ENCODE measurements around the gene NUTM2D. TPM values are rescaled to one million over a fixed set of nuclear protein-coding genes. Genes with fewer than 3 reads are reported as not detected.
"Not testable (repeated sequence)": the region's sequence is repeated elsewhere in the genome, so short reads cannot be mapped to it uniquely, and the experiment has no call there.

Gene NUTM2D, protein sequence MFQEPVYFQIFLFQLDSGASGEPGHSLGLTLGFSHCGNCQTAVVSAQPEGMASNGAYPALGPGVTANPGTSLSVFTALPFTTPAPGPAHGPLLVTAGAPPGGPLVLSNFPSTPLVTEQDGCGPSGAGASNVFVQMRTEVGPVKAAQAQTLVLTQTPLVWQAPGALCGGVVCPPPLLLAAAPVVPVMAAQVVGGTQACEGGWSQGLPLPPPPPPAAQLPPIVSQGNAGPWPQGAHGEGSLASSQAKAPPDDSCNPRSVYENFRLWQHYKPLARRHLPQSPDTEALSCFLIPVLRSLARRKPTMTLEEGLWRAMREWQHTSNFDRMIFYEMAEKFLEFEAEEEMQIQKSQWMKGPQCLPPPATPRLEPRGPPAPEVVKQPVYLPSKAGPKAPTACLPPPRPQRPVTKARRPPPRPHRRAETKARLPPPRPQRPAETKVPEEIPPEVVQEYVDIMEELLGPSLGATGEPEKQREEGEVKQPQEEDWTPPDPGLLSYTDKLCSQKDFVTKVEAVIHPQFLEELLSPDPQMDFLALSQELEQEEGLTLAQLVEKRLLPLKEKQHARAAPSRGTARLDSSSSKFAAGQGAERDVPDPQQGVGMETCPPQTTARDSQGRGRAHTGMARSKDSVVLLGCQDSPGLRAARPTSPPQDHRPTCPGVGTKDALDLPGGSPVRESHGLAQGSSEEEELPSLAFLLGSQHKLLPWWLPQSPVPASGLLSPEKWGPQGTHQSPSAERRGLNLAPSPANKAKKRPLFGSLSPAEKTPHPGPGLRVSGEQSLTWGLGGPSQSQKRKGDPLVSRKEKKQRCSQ
- 6.8 TPM for total RNA-seq
- long read RNA-seq, partial matches to known transcripts = 0 of 2 reads
- long read RNA-seq, other reads (novel, unspliced or antisense) = 2 of 2 reads

DNA sequence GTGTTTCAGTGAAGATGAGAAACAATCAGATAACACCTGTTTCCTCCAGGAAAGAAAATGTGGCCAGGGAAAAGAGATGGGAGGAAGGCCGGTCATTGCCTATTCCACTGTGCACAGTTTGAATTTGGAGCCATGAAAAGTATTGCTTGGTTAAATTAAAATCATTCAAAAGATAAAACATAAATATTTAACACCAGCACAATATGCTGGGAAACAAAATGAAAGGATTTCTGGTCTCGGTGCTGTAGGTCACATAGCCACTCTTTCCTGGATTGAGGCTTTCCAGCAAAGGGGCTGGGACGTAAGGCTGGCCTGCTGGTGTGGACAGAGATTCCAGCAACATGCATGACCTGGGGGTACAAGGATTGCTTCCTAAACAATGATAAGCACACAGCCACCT, at the start of gene NUTM2D:
Gene NUTM2D, plus strand, starts transcription at position 301 of the 400 bp plus-strand sequence. CDS start 522 bp downstream, outside the sequence.
- H3K27me3 ChIP-seq (ENCODE audit: low read depth); H3K4me1 ChIP-seq; H3K9me3 ChIP-seq; H3K27ac ChIP-seq; DNase-seq; intact Hi-C loops (cut with DNase I); H3K4me3 ChIP-seq; H3K36me3 ChIP-seq; ATAC-seq: not testable (repeated sequence)

- H3K27me3 ChIP-seq (ENCODE audit: low read depth); intact Hi-C loops (cut with DNase I); H3K27ac ChIP-seq; H3K4me1 ChIP-seq; H3K4me3 ChIP-seq; ATAC-seq; DNase-seq; H3K9me3 ChIP-seq; H3K36me3 ChIP-seq: not testable (repeated sequence)
These were observed 48.8 kb upstream of the NUTM2D start for GRCh38 chr10:87308702-87309101.

- H3K27ac ChIP-seq, H3K4me3 ChIP-seq, DNase-seq: not testable (repeated sequence)
These were observed 47.9 kb upstream of the NUTM2D start for GRCh38 chr10:87309657-87310056.

GRCh38 chr10:87311521-87311920, 46.0 kb upstream of the NUTM2D start:
- ATAC-seq = peak in 1 of 2 donors; percentile 33
- H3K27me3 ChIP-seq (ENCODE audit: low read depth); H3K4me3 ChIP-seq; H3K36me3 ChIP-seq; DNase-seq; intact Hi-C loops (cut with DNase I); H3K27ac ChIP-seq; H3K9me3 ChIP-seq; H3K4me1 ChIP-seq: not testable (repeated sequence)

More at GRCh38 chr10:87309657-87310056, 47.9 kb upstream of the NUTM2D start:
- H3K27me3 ChIP-seq (ENCODE audit: low read depth); ATAC-seq; intact Hi-C loops (cut with DNase I); H3K9me3 ChIP-seq; H3K36me3 ChIP-seq; H3K4me1 ChIP-seq: not testable (repeated sequence)

- DNase-seq, H3K27ac ChIP-seq: not testable (repeated sequence)
These were observed 43.7 kb upstream of the NUTM2D start for GRCh38 chr10:87313649-87314359.

DNA sequence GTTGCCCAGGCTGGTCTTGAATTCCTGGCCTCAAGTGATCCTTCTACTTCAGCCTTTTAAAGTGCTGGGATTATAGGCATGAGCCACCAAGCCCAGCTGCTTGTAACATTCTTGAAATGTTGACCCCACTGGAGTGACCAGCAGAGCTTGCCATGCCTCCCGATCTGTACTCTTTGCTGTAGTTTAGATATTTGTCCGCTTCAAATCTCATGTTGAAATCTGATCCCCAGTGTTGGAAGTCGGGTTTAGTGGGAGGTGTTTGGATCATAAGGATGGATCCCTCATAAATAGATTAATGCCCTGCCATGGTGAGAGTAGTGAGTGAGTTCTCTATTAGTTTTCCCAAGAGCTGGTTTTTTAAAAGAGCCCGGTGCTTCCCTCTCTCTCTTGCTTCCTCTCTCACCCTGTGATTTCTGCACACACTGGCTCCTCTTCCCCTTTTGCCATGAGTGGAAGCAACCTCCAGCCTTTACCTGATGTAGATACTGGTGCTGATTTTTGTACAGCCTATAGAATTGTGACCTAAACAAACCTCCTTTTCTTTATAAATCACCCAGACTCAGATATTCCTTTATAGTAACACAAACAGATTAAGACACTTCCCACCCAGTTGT, 43.1 kb upstream of the NUTM2D start:
- H3K9me3 ChIP-seq; H3K27ac ChIP-seq; H3K4me3 ChIP-seq; H3K27me3 ChIP-seq (ENCODE audit: low read depth); H3K4me1 ChIP-seq; H3K36me3 ChIP-seq; intact Hi-C loops (cut with DNase I); DNase-seq: not testable (repeated sequence)
- ATAC-seq = peak; percentile 43 to 52

More at GRCh38 chr10:87313649-87314359, 43.7 kb upstream of the NUTM2D start:
- H3K36me3 ChIP-seq; intact Hi-C loops (cut with DNase I); H3K4me1 ChIP-seq; H3K27me3 ChIP-seq (ENCODE audit: low read depth); H3K9me3 ChIP-seq; H3K4me3 ChIP-seq: not testable (repeated sequence)
- peak; percentile 27 to 32 for ATAC-seq

DNA sequence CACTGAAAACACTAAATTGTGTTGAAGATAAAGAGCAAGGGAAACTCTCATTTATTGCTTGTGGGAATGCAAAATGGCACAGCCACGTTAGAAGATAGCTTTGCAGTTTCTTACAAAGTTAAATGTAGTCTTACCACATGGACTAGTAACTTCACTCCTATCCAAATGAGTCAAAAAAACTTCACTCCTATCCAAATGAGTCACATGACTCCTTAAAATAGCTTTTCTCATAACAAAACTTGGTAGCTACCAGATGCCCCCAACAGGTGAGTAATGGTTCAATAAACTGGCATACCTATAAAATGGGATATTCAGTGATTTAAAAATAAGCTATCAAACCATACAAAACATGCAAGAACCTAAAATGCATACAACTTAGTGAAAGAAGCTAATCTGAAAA, 36.0 kb upstream of the NUTM2D start:
- intact Hi-C loops (cut with DNase I); H3K27me3 ChIP-seq (ENCODE audit: low read depth); H3K36me3 ChIP-seq; ATAC-seq; DNase-seq; H3K9me3 ChIP-seq; H3K4me1 ChIP-seq; H3K27ac ChIP-seq; H3K4me3 ChIP-seq: not testable (repeated sequence)

- H3K27ac ChIP-seq, ATAC-seq: not testable (repeated sequence)
These were observed 33.0 kb upstream of the NUTM2D start for GRCh38 chr10:87324559-87324958.

DNA sequence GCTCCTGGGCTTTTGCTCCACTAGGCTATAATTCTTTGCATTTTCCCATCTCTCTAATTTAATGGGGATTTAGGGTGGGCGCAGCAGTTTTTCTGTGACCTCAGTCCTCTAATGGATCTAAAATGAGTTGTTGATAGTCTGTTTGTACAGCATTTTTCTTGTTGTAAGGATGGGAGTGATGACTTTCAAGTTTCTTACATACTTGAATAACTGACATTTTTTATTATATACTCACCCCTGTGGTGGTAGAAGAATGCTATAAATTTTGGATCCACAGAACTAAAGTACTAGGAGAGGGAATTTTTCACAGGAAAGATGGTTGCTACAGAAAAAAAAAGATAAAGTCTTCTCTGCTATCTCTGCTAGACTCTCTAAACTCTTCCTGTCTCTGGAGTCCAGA, 29.6 kb upstream of the NUTM2D start:
- DNase-seq; intact Hi-C loops (cut with DNase I); H3K27me3 ChIP-seq (ENCODE audit: low read depth); H3K36me3 ChIP-seq; ATAC-seq; H3K4me3 ChIP-seq; H3K27ac ChIP-seq; H3K9me3 ChIP-seq; H3K4me1 ChIP-seq: not testable (repeated sequence)

More at GRCh38 chr10:87324559-87324958, 33.0 kb upstream of the NUTM2D start:
- DNase-seq; H3K4me3 ChIP-seq; H3K9me3 ChIP-seq; intact Hi-C loops (cut with DNase I); H3K36me3 ChIP-seq; H3K27me3 ChIP-seq (ENCODE audit: low read depth); H3K4me1 ChIP-seq: not testable (repeated sequence)

DNA sequence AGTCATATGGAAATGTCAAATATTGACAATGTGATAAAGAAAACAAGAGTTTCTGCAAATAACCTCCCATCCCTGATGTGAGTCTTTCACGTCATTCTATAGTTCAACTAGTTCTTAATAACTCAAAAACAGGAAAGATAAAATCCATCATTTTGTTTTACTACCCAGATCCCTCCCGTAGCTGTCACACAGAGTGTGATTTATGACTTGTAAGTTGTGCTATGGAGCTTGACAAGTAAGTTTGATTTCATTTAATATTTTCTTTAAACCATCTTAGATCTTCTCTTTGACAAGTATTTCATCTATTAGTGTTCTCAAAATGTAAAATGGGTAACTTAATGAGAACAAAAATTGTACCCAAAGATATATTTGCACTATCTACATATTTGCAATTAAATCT, 28.4 kb upstream of the NUTM2D start:
- DNase-seq; H3K27me3 ChIP-seq (ENCODE audit: low read depth); H3K27ac ChIP-seq; H3K4me3 ChIP-seq; intact Hi-C loops (cut with DNase I); H3K9me3 ChIP-seq; ATAC-seq; H3K4me1 ChIP-seq: not testable (repeated sequence)
- peaks cover 12% of the 10 kb centered on the region for H3K36me3 ChIP-seq

- H3K9me3 ChIP-seq; DNase-seq; H3K4me3 ChIP-seq; ATAC-seq; H3K27ac ChIP-seq; H3K4me1 ChIP-seq; intact Hi-C loops (cut with DNase I); H3K27me3 ChIP-seq (ENCODE audit: low read depth): not testable (repeated sequence)
- peaks cover 21% of the 10 kb centered on the region for H3K36me3 ChIP-seq
These were observed 24.9 kb upstream of the NUTM2D start for GRCh38 chr10:87332687-87333086.

- not testable (repeated sequence) for H3K4me3 ChIP-seq
These were observed 17.1 kb upstream of the NUTM2D start for GRCh38 chr10:87340411-87340810.

More at GRCh38 chr10:87340411-87340810, 17.1 kb upstream of the NUTM2D start:
- H3K36me3 ChIP-seq; intact Hi-C loops (cut with DNase I); ATAC-seq; H3K9me3 ChIP-seq; H3K27me3 ChIP-seq (ENCODE audit: low read depth); H3K27ac ChIP-seq; DNase-seq: not testable (repeated sequence)
- H3K4me1 ChIP-seq = peaks cover 11% of the 10 kb centered on the region

Data from lower lobe of right lung (tissue), 2 donors.